HFFc6 (cell line): Measurements from ENCODE around the gene GOSR2. TPM values are rescaled to one million over a fixed set of nuclear protein-coding genes. Genes with fewer than 3 reads are reported as not detected.

Experiments used
- DNase-seq: peaks from one replicate; pipeline ENCODE4 v3.0.0-alpha.2; 2018
- H3K27ac Mint-ChIP-seq: 2 replicates; pipeline ENCODE4 v1.8.0; 2020; ENCODE audit warnings: mild to moderate bottlenecking, mixed read lengths
- H3K27me3 Mint-ChIP-seq: 2 replicates; pipeline ENCODE4 v1.8.0; 2021; ENCODE audit warnings: mild to moderate bottlenecking, moderate library complexity, mixed read lengths; ENCODE audit not compliant: insufficient read depth
- H3K36me3 Mint-ChIP-seq: 2 replicates; pipeline ENCODE4 v1.8.0; 2021; ENCODE audit warnings: low read depth, mixed read lengths
- H3K4me1 Mint-ChIP-seq: 2 replicates; pipeline ENCODE4 v1.8.0; 2020; ENCODE audit warnings: low read depth, mixed read lengths
- H3K4me3 Mint-ChIP-seq: 2 replicates; pipeline ENCODE4 v1.8.0; 2020; ENCODE audit warnings: mild to moderate bottlenecking, moderate library complexity, mixed read lengths
- H3K9me3 Mint-ChIP-seq: 2 replicates; pipeline ENCODE4 v1.8.0; 2020; ENCODE audit warnings: mild to moderate bottlenecking, mixed read lengths
- CTCF ChIP-seq: fragments of 200-600 bp; sonication (generic); IDR thresholded peaks from 2 replicates; pipeline ENCODE4 v1.5.0; 2021; ENCODE audit warnings: antibody characterized with exemption, mild to moderate bottlenecking
- long read RNA-seq: library from polyadenylated mRNA; unstranded; transcript quantifications from one replicate; pipeline ENCODE4 v2.0.0, GENCODE V29; 2019
- total RNA-seq, 6 experiments: library from RNA; stranded (reverse); fragmentation: NEBNext Ultra II Directional; extraction: Animal tissue kit (Norgen Biotek cat#: 25700); gene quantifications; 2 replicates in 1 of 6; 3 replicates in 5 of 6; pipeline ENCODE4 v1.2.3, GENCODE V29; 2021

Gene GOSR2
- 10 to 100 TPM; 63.6 to 75.9 (median 66.3) TPM for total RNA-seq
- long read RNA-seq, transcript GOSR2-232 (6 exons, 3,964 nt), result major isoform, 49 of 84 reads
- long read RNA-seq, transcript GOSR2-240 (5 exons, 3,059 nt), result minor isoform, 6 of 84 reads
- long read RNA-seq, partial matches to known transcripts, result 6 of 84 reads
- long read RNA-seq, other reads (novel, unspliced or antisense), result 6 of 84 reads

GRCh38 chr17:46922804-46923635 is at the start of gene GOSR2:
GOSR2 (plus strand) TSS chr17:46923160; CDS start chr17:46923193, 33 bp downstream.
- Mint-ChIP-seq H3K9me3 (no peaks in the 10 kb centered on the region), H3K4me1 (peaks cover 61% of the 10 kb centered on the region), H3K36me3 (peaks cover 12% of the 10 kb centered on the region), H3K27ac (peak within 1 kb of the TSS; percentile 100), H3K27me3 (no peaks in the 10 kb centered on the region), H3K4me3 (peak within 1 kb of the TSS; percentile 96)
- DNase-seq, result peak; percentile 76
- no peak for TF ChIP-seq CTCF

GRCh38 chr17:46873941-46874645 is 48.9 kb upstream of the GOSR2 start:
- no peaks in the 10 kb centered on the region for H3K9me3 Mint-ChIP-seq
- H3K36me3 Mint-ChIP-seq, result no peaks in the 10 kb centered on the region
- H3K27me3 Mint-ChIP-seq, result peaks cover 30% of the 10 kb centered on the region
- no peak for DNase-seq
- no peaks in the 10 kb centered on the region for H3K4me1 Mint-ChIP-seq
- no peak overlapping the region for H3K4me3 Mint-ChIP-seq
- H3K27ac Mint-ChIP-seq, result no peak overlapping the region
- no peak for TF ChIP-seq CTCF

- Mint-ChIP-seq H3K4me1 (no peaks in the 10 kb centered on the region), H3K9me3 (no peaks in the 10 kb centered on the region)
- TF ChIP-seq CTCF, result no peak
Measured at GRCh38 chr17:46874906-46875305, 48.1 kb upstream of the GOSR2 start.

GRCh38 chr17:46875849-46876352 is 47.1 kb upstream of the GOSR2 start:
- Mint-ChIP-seq H3K36me3 (no peaks in the 10 kb centered on the region), H3K27me3 (peaks cover 35% of the 10 kb centered on the region), H3K9me3 (no peaks in the 10 kb centered on the region), H3K4me3 (no peak overlapping the region), H3K4me1 (no peaks in the 10 kb centered on the region), H3K27ac (no peak overlapping the region)
- TF ChIP-seq CTCF, result no peak
- DNase-seq, result no peak

More at GRCh38 chr17:46874906-46875305, 48.1 kb upstream of the GOSR2 start:
- no peak for DNase-seq
- Mint-ChIP-seq H3K36me3 (no peaks in the 10 kb centered on the region), H3K27ac (no peak overlapping the region), H3K27me3 (peaks cover 34% of the 10 kb centered on the region), H3K4me3 (no peak overlapping the region)

GRCh38 chr17:46876353-46876887 is 46.5 kb upstream of the GOSR2 start:
- peaks cover 30% of the 10 kb centered on the region for H3K27me3 Mint-ChIP-seq
- no peak overlapping the region for H3K4me3 Mint-ChIP-seq
- no peaks in the 10 kb centered on the region for H3K36me3 Mint-ChIP-seq
- H3K4me1 Mint-ChIP-seq, result no peaks in the 10 kb centered on the region
- no peaks in the 10 kb centered on the region for H3K9me3 Mint-ChIP-seq
- no peak overlapping the region for H3K27ac Mint-ChIP-seq
- TF ChIP-seq CTCF, result peak; percentile 72
- no peak for DNase-seq
